Upper lobe of left lung (tissue), 6 donors: Measurements from ENCODE around the gene CLIC6. TPM values are rescaled to one million over a fixed set of nuclear protein-coding genes. Genes with fewer than 3 reads are reported as not detected.

Experiments used
- ATAC-seq, 2 donors: fragments of 200-7000 bp; cut with Tn5 transposase; one replicate each; pipeline ENCODE4 v1.9.1; 2022; ENCODE audit warnings: mild to moderate bottlenecking in 2 of 2, moderate library complexity in 2 of 2; ENCODE audit not compliant: low FRiP score in 2 of 2
- DNase-seq, 2 donors: peaks; one replicate each; pipeline ENCODE4 v3.0.0-alpha.2; 2019 to 2020
- H3K27ac ChIP-seq, 4 donors: fragments of 200-600 bp; sonication (generic); one replicate each; pipeline ENCODE4 v1.5.1; 2016 to 2019
- H3K27me3 ChIP-seq, 4 donors: fragments of 200-600 bp; sonication (generic); one replicate each; pipeline ENCODE4 v1.5.1; 2017 to 2019
- H3K36me3 ChIP-seq, 4 donors: fragments of 200-600 bp; sonication (generic); one replicate each; pipeline ENCODE4 v1.5.1; 2016 to 2019
- H3K4me1 ChIP-seq, 4 donors: fragments of 200-600 bp; sonication (generic); one replicate each; pipeline ENCODE4 v1.5.1; 2018 to 2019
- H3K4me3 ChIP-seq, 4 donors: fragments of 200-600 bp; sonication (generic); one replicate each; pipeline ENCODE4 v1.5.1; 2017 to 2019; ENCODE audit warnings: mild to moderate bottlenecking in 2 of 4, moderate library complexity in 1 of 4
- H3K9me3 ChIP-seq, 4 donors: fragments of 200-600 bp; sonication (generic); one replicate each; pipeline ENCODE4 v1.5.1; 2018 to 2019
- EP300 ChIP-seq, 4 donors: sonication (generic); formaldehyde crosslinking; IDR thresholded peaks; one replicate each; pipeline ENCODE4 v1.5.1; 2017; ENCODE audit warnings: antibody characterized with exemption in 4 of 4, control low read depth in 2 of 4
- POLR2A ChIP-seq, 4 donors: fragments of 450-650 bp; IDR thresholded peaks; one replicate each; pipeline ENCODE4 v1.5.1; 2016 to 2017; ENCODE audit warnings: antibody characterized with exemption in 4 of 4, mild to moderate bottlenecking in 2 of 4
- POLR2AphosphoS5 ChIP-seq, 2 donors: sonication (generic); formaldehyde crosslinking; IDR thresholded peaks; one replicate each; pipeline ENCODE4 v1.5.1; 2017; ENCODE audit warnings: antibody characterized with exemption in 2 of 2
- WGBS, 2 donors: methylation state at CpG; one replicate each; pipeline ENCODE4 v1.1.5; 2017 to 2018; 5-methylcytosine and 5-hydroxymethylcytosine counted together
- total RNA-seq, 6 donors: library from RNA; depleted of rRNA in 4 of 6; stranded (reverse); fragments of >200 nt in 4 of 6; gene quantifications; one replicate each; pipeline versions ENCODE4 v1.1.0 to v1.2.1, GENCODE V29; 2016 to 2021
- TF ChIP-seq, protein P1 (sequence below), 6 experiments: fragments of 450-650 bp in 4 of 6; fragments of 200-600 bp in 2 of 6; sonication (generic) in 2 of 6; IDR thresholded peaks; one replicate each; pipeline ENCODE4 v1.5.1; 2016 to 2019; ENCODE audit warnings: antibody characterized with exemption in 6 of 6
- donor health status: DM: no; HTN: no; CAD: no; lungs with moderate emphysema.
- donor health status: DM: no; HTN: yes; CAD: no; lungs with severe emphysema.

CLIC6 gene
- total RNA-seq, 6 donors from 2014 or later = 6.2 to 42.6 (median 13.8) TPM

DNA sequence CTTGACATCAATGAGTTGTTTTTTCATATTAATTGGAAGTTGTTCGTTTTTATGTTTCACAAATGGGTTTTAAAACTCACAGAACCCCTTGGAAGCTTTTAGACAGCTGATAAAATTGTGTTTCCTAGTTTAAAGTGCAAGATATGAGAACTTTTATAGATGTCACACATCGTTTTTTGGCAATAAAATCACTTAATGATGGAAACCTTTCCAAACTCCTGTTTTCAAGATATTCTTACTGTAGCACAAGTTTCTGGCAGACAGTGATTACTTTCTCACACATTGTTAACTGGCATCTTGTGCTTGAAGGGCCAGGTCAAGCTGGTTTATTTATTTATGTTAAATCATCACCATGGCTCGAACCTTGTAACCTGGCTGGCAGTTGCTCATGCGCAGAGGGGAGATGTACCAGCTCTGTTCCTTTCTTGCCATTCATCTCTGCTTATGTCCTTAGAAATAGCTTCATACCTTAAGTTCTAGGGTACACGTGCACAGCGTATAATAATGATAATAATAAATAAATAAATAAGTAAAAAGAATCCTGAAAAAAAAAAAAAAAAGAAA is 43.7 kb upstream of the CLIC6 start:
- DNase-seq (no peak), ATAC-seq (no peak)
- no peaks in the 10 kb centered on the region for H3K4me1 ChIP-seq
- 59 to 70% methylated on average over 6 of the region's 6 CpGs for WGBS, 2 donors
- no peaks in the 10 kb centered on the region for H3K9me3 ChIP-seq
- no peak overlapping the region for H3K4me3 ChIP-seq
- H3K27ac ChIP-seq = no peak overlapping the region
- no peaks in the 10 kb centered on the region for H3K36me3 ChIP-seq
- TF ChIP-seq POLR2AphosphoS5 (IDR thresholded peaks at IDR 0.05) (no peak), EP300 (IDR thresholded peaks at IDR 0.05) (no peak), POLR2A (IDR thresholded peaks at IDR 0.05) (no peak)
- TF ChIP-seq, protein P1, sequence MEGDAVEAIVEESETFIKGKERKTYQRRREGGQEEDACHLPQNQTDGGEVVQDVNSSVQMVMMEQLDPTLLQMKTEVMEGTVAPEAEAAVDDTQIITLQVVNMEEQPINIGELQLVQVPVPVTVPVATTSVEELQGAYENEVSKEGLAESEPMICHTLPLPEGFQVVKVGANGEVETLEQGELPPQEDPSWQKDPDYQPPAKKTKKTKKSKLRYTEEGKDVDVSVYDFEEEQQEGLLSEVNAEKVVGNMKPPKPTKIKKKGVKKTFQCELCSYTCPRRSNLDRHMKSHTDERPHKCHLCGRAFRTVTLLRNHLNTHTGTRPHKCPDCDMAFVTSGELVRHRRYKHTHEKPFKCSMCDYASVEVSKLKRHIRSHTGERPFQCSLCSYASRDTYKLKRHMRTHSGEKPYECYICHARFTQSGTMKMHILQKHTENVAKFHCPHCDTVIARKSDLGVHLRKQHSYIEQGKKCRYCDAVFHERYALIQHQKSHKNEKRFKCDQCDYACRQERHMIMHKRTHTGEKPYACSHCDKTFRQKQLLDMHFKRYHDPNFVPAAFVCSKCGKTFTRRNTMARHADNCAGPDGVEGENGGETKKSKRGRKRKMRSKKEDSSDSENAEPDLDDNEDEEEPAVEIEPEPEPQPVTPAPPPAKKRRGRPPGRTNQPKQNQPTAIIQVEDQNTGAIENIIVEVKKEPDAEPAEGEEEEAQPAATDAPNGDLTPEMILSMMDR (IDR thresholded peaks at IDR 0.05) = no peak
- no peaks in the 10 kb centered on the region for H3K27me3 ChIP-seq

DNA sequence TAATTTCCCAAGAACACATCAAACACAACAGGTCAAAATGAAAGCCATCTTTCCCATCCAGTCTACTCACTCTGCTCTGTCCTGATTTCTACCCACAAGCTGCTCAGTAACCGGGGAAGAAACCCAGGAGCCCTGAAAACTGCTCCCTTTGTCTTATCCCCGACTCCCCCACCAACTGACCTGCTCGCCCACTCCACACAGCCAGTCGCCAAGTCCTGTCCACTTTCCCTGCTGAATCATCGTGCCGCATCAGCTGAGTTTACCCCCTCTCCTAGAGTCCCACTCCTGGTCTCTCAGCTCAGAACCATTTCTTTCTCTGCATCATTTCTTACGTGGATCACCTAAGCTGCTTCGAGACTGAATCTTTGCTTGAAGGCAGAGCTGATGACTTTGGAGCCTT is 42.7 kb upstream of the CLIC6 start:
- WGBS, 2 donors = 88 to 92% methylated on average over 8 of the region's 8 CpGs
- ATAC-seq = no peak

DNA sequence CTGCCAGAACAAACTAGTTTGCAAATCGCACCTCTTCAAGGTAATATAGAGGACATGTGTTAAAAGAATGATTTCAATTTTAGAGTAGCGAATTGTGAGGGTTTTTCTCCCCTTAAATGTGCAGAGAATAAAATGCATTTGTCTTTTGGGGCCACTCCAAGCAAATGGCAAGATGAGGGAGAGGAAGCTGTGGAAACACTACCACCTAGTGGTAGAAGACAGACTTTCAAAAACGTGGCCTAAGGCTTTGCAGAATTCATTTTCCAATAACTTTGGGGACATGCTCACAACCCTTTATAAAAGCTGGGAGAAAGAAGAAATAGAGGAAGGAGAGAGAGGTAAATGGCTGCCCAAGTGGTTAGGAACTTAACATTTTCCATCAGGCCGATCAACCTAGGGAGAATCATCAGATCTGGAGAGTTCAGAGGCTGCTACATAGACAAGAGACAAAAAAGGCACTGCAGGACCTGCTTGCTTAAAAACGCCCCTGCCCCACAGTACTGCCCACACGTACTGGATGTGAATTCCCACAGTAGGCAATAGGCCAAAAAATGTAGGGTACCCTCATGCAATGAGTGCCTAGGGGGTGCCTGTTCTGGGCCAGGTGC is 38.2 kb upstream of the CLIC6 start:
- DNase-seq (no peak), ATAC-seq (peak in 1 of 2 donors; percentile 84)
- Histone ChIP-seq H3K9me3 (no peaks in the 10 kb centered on the region), H3K27me3 (no peaks in the 10 kb centered on the region), H3K36me3 (no peaks in the 10 kb centered on the region), H3K4me3 (no peak overlapping the region), H3K4me1 (no peaks in the 10 kb centered on the region), H3K27ac (no peak overlapping the region)
- 10 to 15% methylated on average over 6 of the region's 6 CpGs for WGBS, 2 donors
- TF ChIP-seq EP300 (IDR thresholded peaks at IDR 0.05) (no peak), POLR2AphosphoS5 (IDR thresholded peaks at IDR 0.05) (no peak)
- TF ChIP-seq, protein P1 (IDR thresholded peaks at IDR 0.05) = peak; percentile 68 to 87 (median 80)

More for the DNA sequence above, 42.7 kb upstream of the CLIC6 start:
- H3K4me3 ChIP-seq = no peak overlapping the region
- no peaks in the 10 kb centered on the region for H3K9me3 ChIP-seq
- H3K36me3 ChIP-seq = no peaks in the 10 kb centered on the region
- H3K27me3 ChIP-seq = no peaks in the 10 kb centered on the region
- no peak for DNase-seq
- no peaks in the 10 kb centered on the region for H3K4me1 ChIP-seq
- no peak overlapping the region for H3K27ac ChIP-seq
- TF ChIP-seq POLR2A (IDR thresholded peaks at IDR 0.05) (no peak), EP300 (IDR thresholded peaks at IDR 0.05) (no peak), POLR2AphosphoS5 (IDR thresholded peaks at IDR 0.05) (no peak)
- TF ChIP-seq, protein P1 (IDR thresholded peaks at IDR 0.05) = no peak

- Histone ChIP-seq H3K4me1 (no peaks in the 10 kb centered on the region), H3K27me3 (no peaks in the 10 kb centered on the region), H3K36me3 (no peaks in the 10 kb centered on the region), H3K27ac (no peak overlapping the region), H3K4me3 (no peak overlapping the region), H3K9me3 (no peaks in the 10 kb centered on the region)
- TF ChIP-seq POLR2A (IDR thresholded peaks at IDR 0.05) (no peak), EP300 (IDR thresholded peaks at IDR 0.05) (no peak), POLR2AphosphoS5 (IDR thresholded peaks at IDR 0.05) (no peak)
- TF ChIP-seq, protein P1 (IDR thresholded peaks at IDR 0.05) = no peak
- WGBS, 2 donors = 76 to 79% methylated on average over 4 of the region's 4 CpGs
- no peak for ATAC-seq
- no peak for DNase-seq
Measured at GRCh38 chr21:34632498-34632897, 36.3 kb upstream of the CLIC6 start.

DNA sequence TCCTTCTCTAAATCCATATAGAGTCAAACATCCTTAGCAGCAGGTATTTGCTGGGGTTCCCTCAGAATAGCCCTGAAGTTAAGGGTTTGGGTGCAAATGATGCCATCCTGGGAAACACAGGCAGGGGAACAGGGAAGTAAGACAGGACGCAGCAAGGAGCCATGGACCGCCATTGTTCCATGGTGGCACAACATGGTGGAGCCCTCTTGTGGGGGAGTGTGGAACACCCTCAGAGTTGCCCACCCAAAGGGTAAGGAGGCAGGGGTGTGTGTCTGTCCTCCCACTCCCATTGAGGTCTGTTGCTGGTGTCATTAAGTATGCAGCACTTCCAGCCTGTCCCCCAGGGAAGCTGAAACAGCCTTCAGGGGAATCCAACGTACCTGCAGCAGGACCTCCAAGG is 33.5 kb upstream of the CLIC6 start:
- DNase-seq = no peak

More for the DNA sequence above, 33.5 kb upstream of the CLIC6 start:
- Histone ChIP-seq H3K9me3 (no peaks in the 10 kb centered on the region), H3K4me1 (peaks cover 0 to 5% (median under 1%) of the 10 kb centered on the region in 4 donors), H3K4me3 (no peak overlapping the region), H3K27ac (no peak overlapping the region), H3K36me3 (no peaks in the 10 kb centered on the region), H3K27me3 (no peaks in the 10 kb centered on the region)
- TF ChIP-seq, protein P1 (IDR thresholded peaks at IDR 0.05) = peak in 2 of 6 experiments; percentile 7 to 24
- TF ChIP-seq EP300 (IDR thresholded peaks at IDR 0.05) = no peak
- no peak for ATAC-seq
- 84 to 94% methylated on average over 2 to 3 of the region's 3 CpGs for WGBS, 2 donors
